Loucy (cell line): Measurements from ENCODE around the gene E2F1.

ENCODE experiments used
- CTCF ChIP-seq: fragments of 200-600 bp; sonication (generic); conservative IDR thresholded peaks from 2 replicates; pipeline ENCODE4 v1.5.1; 2014; ENCODE audit warnings: mild to moderate bottlenecking, antibody characterized with exemption, low read length
- EZH2phosphoT487 ChIP-seq: fragments of 200-600 bp; IDR thresholded peaks from 2 replicates; pipeline ENCODE4 v1.6.1; 2018; ENCODE audit warnings: antibody characterized with exemption, mild to moderate bottlenecking, moderate library complexity, borderline replicate concordance

- TF ChIP-seq CTCF: no peak
- no peak for TF ChIP-seq EZH2phosphoT487
These were observed 10.9 kb upstream of the E2F1 start for GRCh38 chr20:33697129-33697528.
